GM18520 (cell line): ENCODE measurements around the gene BRSK2.

ENCODE experiments used
- ATAC-seq: cut with Tn5 transposase; IDR thresholded peaks from one replicate; pipeline ENCODE4 v1.9.1; 2021; ENCODE audit not compliant: unreplicated experiment

The BRSK2 gene

DNA sequence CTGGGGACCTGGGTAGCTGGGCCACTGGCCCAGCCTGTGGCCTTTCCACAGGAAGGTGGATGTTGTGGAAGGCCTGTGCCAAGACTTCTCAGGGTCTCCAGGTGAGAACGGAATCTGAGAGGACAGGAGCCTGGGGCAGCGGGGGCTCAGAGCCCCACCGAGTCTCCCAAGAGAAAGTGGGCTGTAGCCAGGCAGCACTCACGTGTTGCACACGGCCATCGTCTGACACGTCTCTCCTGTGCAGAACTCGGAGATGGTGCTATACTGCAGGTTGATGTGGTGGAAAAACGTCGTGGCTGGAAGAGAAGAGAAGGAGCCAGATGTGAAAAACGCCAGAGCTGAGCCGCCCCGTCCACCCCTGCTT, 90.4 kb downstream of the BRSK2 start:
- ATAC-seq, result no peak

DNA sequence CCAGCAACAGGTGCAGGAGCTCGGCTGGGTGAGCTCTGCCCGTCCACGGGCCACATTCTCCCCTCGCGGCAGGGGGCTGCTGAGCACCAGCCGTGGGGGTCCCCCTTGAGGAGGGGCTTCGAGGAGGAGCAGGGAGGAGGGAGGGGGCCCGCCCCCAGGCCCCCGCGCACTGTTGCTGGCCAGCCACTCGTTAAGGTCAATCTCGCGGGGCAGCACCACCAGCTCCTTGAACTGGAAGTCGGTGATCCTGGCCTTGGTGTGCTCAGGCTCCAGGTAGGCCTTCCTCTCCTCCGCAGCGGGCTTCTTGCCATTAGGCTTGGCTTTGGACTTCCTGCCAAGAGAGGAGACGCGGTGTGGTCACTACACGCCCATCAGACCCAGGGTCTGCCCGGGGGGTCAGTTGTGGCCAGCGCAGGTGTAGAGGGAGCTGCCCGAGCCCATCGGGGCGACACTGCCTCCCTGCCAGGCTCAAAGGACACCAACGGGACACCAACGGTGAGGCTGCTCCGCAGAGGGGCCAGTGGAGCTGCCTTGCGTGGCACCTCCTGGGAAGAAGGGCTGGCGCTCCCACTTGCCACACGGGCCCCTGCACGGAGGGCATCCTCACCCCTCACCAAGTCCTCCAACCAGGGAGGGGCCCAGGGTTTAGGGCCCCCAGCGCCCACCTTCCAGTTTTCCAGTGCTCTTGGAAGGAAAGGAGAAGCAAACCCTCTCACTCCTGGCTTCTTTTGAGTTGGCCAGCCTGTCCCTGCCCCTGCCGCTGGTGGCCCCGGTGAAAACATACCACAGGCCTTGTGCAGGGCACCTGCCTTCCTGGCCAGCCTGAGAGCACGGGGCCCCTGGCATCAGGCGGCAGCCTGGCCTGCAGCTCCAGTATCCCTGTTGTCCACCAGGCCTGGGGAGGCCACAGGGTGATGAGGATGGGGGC, 91.1 kb downstream of the BRSK2 start:
- ATAC-seq, result no peak

DNA sequence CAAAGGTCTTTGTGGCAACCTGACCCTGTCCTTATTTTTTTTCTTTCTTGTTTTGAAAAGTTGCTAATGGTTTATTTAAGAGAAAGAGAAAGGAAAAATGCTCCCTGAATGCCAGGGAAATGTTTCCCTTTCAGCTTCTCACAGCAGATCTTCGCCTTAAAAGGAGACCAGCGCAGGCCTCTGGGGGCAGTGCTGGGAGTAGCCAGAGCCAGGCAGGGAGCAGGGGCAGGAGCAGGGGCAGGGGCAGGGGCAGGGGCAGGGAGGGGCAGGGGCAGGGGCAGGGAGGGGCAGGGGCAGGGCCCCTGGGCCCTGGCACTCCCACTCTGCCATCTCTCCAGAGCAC, 91.7 kb downstream of the BRSK2 start:
- no peak for ATAC-seq

DNA sequence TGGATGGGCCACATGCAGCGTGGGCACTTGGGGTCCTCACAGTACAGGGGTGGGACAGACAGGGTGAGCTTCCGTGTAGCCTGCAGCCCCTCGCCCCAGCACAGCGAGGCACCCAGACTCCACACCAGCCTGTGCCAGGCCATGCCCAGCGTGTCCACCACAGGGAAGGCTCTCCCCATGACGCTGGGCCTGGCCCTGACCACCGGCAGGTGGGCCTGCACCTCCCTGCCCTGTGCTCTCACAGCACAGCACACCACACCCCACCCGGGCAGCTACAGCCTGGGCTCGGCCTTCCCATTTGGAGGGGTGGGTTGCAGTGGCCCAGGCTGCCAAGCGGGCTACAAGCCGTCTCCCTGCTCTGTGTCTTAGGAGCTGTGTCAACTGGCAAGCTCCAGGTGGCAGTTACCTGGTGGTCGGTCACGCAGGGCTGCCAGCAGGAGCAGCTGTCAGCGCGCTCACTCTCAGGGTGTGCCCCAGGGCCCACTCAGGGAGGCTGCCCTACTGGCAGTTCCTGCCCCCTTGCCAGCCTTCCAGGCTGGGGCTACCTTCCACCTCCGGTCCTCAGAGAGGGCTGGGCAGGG, 92.2 kb downstream of the BRSK2 start:
- ATAC-seq, result no peak

DNA sequence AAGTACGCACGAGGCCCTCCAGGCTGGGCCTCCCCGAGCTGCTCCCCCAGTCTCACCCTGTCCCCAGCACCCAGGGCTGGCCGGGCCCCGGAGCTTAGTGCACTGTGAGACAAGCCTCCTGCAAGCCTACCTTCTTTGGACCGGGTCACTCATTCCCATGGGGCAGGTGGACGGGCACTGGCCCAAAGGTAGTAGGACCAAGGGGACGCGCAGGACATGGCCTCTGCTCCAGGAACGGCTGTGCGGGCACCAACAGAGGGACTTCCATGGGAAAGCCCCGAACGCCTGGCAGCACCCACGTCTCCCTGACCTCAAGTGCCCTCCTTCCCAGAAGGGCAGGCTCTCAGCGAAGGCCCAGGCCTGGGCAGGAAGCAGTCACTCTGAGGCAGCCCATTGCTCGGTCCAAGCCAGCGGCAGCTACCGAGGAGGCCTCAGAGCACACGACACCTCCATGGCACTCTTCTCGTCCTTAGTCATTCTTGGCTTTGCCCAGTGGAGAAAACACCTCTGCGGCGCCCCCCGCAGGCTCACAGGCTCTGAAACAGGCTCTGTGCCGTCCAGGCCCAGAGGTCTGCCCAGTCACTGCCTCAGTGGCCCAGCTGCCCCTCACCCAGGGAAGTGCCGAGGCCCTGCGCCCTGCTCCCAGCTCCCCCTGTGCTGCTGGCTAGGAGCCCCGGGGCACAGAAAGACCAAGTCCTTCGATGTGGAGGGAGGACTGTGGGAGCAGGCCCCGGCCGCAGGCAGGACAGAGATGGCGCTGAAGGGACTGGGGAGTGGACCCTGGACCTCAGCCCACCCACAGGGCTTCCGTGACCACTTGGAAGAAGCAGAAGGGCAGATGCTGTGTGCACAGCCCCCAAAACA, 93.1 kb downstream of the BRSK2 start:
- no peak for ATAC-seq

DNA sequence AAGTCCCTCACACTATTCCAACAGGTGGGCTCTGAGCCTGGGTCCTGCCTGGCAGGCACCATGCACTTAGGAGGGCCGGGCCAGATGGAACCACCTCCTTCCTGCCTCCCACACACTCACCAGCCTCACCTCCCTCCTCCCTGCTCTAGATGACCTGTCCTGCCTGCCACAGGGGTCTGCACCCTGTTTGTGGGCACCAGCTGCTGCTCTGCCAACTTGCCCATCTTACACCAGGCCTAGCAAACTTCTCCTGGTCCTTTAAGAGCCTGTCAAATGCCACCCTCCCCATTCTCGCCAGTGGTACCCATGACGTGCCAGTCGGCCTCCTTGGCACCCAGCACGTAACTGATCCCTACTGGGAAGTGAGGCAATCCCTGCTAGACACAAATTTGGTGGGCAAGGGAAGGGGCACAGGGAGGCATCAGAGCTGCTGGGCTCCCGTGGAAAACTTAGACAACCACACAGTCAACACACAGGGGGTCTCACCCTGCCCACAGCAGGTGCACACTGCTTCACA, 93.8 kb downstream of the BRSK2 start:
- ATAC-seq, result no peak

DNA sequence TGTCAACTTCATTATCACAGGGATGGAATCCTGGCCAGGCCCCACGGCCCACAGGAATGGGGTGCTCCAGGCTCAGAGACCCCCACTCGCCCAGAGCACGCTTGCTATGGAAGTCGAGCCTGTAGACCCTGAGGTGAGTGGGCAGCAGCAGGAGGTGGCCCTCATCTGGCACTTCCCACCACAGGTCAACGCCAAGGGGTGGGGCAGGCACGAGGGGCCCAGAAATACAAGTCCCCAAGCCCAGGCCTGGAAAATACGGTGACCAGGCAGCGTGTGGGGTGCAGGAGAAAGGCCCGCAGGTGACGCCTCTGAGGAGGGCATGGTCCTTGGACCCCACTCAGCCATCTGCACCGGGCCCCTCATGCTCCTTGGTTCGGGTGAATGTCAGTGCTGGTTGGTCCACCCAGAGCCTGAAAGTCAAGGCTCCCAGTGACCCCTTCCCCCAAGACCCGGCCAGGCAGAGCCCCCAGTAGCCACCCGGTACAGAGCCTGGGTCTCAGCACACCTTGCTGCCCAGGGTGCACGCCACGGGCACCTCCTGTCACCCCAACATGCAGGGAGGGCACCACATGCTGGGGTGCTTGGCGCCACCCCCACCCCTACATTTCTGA, 94.4 kb downstream of the BRSK2 start:
- ATAC-seq, result no peak

DNA sequence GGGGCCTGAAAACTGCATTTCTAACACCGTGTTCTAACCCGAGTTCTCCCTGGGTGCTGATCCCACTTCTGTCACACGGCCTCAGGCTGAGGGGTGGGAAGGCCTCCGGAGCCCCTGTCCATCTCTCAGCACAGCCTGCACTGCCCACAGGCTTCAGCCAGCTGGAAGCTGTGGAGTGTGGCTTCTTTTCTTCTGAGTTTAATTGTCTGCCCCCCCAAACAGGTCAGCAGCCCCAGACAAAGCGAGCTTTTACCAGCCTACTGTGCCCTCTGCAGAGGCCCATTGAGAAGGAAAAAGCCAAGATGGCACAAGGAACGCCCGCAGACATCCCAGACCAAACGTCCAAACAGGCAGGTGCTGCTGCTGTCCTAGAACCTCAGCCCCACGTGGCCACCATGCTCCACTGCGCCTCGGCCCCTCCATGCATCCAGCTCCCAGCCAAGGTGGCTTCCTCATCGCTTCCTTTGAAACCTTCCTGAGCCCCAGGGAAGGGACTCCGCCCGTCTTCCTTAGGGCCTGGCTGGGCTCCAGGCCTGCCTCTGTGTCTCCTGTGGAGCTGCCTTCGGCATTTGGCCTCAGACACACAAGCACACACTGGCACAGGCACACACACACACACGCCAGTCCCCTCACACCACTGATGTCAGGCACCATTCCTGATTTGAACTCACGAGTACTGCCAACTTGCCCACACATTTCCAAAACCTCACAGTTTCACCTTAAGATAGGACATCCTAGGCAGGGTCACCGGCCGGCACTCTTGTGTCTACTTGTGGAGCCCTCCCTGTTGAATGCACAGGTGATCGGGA, 95.2 kb downstream of the BRSK2 start:
- no peak for ATAC-seq

DNA sequence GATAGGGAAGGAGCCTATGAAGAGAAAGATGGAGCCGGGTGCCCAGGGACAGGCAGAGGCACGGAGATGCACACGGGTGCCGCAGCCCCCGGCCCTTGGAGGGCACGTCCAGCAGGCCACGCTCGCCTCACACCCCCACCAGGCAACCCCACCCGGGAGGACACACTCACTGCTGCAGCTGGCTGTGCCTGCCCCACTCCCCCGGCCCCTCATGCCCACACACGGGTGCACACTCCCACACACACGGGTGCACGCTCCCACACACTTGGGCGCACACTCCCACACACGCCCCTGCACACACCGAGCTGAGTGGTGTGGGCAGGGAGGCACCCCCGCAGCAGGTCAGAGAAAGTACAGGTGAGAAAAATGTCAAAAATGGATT, 95.8 kb downstream of the BRSK2 start:
- no peak for ATAC-seq

DNA sequence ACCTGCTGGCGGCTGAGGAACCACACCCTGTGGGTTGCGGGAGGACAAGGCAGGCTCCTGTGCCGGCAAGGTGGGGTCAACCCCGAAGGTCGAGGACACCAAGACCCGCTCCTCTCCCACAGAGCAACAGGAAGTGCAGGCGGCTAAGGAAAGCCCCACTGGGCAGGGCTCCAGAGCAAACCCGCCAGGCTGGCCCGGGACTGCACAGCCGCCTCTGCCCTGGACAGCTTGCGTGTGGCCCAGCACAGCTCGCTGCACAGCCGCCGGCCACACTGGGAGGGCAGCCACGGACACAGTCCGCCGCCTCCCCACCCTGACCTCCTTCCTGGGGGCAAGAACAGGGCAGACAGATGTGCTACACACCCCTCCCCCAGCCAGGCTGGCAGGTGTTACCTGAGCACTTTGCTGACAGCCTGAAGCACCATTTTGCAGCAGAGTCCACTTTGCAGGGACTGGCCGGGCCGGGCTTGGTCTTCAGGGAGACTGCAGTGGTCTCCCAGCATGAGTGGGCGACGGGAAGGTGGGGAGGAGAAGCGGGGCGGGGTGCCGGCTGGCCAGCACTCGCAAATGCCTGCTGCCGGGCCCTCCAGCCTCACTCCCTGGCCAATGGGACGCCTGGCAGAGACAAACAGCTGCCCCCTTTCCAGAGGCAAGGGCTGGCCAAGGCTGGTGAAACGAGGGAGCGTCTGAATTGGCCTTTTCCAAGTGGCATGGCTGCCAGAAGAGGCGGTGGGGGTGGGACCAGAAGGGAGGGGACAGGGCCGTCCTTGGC, 96.5 kb downstream of the BRSK2 start, which contains the start of gene MOB2:
Gene MOB2 (minus strand): TSS at position 726 of the 772 bp plus-strand sequence. CDS start 223 bp downstream, at position 503.
- ATAC-seq, result no peak

DNA sequence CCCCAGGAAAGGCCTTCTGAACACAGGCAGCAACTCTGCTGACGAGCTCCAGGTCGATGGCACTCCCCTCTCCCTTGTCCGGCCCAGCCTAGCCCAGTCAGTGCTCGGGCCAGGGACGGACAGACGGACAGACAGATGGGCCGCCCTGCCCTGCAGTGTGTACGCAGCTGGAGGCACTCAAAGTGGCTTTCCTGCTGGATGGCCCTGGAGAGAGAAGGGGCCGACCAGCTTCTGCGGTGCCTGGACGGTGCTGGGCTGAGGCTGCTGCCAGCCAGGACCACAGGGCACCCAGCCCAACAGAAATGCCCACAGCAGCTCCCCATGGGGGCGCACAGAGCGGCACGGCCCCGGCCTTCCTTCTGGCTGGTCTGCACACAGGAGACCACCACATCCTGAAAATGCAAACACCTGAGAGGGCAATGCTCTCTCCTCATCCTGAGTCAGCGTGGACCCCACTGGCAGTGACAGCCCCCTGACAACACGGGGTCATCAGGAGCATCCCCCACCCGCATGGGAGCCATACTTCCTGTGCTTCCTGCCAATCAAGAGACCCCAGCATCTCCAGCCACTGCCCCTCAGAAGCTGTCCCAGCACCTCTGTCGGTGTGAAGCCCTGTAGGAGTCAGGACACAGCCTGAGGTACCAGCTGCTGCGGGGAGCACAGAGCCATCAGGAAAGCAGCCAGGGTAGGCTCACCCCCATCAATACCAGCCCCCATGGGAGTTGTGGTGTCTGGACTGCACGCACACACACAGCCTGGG, 97.5 kb downstream of the BRSK2 start:
- ATAC-seq, result no peak

DNA sequence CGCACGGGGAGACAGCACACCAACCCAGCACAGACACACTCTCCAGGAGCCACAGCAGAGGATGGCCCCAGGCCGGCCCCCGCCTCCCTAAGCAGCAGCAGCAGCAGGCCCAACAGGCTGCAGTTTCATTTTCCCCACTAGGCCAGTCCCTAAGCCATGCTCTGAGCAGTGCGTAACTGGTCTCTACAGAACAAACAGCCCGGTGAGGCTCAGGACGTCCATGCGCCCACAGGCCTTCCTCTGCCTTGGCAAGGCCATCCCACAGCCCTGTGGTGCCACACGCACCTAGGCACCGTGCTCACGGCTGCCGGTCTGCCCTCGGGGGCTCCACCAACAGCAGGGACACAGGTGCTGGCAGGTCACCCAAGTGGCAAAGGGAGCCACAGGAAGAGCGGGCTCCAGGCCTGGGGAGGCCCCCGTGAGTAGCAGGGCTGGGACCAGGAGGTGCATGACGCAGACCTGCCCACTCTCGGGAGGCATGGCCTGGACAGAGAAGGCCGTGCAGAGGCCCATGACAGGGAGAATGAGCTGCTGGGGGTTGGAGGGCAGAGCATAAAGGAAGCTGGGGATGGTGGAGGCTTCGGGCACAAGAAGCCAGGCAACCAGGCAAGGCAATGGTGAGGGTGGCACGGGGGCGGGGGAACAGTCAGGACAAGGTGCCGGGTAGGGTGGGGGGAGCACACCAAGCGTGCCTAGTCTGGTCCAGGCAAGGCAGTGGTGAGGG, 98.3 kb downstream of the BRSK2 start:
- no peak for ATAC-seq

DNA sequence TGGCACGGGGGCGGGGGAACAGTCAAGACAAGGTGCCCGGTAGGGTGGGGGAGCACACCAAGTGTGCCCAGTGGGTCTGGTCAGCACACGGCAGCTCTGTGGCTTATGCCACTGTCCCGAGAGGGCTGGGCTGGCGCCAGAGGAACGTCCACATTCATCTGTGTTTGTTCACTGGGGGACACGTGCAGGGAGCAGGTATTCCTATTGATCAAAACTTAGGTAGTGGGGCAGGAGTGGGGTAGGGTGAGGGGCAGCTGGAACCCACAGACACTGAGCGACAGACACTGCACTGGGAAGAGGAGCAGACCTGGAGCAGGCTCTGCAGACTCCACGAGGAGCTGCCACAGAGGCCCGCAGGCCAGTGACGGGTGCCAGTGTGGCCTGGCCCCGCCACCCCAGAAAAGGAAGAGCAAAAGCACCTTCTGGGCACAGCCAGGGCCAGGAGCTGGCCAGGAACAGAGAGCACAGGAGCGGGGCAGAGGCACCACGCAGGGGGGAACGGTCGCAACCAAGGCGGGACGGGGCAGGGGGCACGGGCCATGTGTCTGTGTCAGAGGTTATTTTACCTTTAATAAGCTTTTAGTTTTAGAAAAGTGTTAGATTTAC, 98.9 kb downstream of the BRSK2 start:
- ATAC-seq, result no peak

DNA sequence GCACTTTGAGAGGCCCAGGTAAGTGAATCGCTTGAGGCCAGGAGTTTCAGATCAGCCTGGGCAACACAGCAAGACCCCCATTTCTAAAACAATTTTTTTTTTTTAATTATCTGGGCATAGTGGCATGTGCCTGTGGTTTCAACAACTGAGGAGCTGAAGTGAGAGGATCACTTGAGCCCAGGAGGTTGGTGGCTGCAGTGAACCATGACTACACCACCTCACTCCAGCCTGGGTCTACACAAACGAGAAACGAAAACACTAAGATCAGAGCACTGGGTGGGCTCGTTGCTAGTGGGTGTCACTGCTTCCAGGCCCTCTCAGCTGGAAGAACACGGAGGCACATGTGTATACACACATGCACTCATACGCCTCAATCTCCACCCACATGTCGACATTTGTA, 100.9 kb downstream of the BRSK2 start:
- ATAC-seq, result no peak

DNA sequence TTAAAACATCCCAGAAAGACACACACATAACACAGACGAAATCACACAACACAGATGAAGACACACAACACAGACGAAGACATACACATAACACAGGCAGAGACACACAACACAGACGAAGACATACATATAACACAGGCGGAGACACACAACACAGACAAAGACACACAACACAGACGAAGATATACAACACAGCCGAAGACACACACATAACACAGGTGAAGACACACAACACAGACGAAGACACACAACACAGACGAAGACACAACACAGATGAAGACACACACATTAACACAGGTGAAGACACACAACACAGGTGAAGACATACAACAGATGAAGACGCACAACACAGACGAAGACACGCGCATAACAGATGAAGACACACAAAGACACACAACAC, 101.6 kb downstream of the BRSK2 start:
- no peak for ATAC-seq

DNA sequence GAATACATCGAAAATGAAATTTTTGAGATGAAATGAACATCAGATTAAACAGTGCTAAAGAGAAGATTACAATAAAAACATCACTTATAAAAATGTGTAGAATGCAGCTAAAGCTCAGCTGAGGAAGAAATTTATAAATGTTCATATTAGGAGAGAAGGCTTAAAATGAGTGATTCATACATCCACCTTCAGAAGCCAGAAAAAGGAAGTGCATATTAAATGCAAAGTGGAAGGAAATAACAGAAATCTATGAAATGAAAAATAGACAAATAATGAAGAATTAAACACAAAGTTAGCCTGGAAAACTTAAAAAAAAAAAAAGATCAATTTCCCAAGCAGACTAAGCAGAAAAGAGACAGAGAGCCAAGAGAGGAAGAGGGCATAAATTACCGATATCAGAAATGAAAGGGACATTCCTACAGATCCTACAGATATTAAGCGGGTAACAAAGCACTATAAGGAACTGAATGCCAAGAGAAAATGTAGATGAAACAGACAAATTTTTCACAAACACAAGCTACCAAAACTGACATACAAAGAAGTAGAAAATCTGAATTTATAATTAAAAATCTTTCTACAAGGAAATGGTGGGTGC, 104.0 kb downstream of the BRSK2 start:
- ATAC-seq, result no peak

DNA sequence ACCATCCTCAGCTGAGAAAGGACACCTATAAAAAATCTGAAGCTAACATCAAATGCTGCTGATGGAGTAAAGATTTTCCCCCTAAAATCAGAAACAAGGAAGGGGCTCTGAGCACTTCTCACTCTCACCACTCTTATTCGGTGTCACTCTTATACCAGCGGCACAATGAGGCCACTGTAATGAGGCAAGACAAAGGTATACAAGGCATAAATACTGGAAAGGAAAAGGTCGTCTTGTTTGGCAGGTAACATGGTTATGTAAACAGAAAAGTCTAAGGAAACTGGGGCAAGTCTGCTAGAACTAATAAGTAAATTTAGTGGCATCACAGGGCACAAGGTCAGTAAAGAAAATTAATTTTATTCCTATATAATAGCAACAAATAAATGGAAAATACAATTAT, 104.9 kb downstream of the BRSK2 start:
- no peak for ATAC-seq
